ENCODE measurements around the gene SHROOM2.

Gene SHROOM2

GRCh38 chrX:9921407-9921806 is 135.2 kb downstream of the SHROOM2 start:
- H3K36me3 ChIP-seq (ENCODE audit: control insufficient read depth, insufficient read depth, low read length) = no peaks in the 10 kb centered on the region
- no peaks in the 10 kb centered on the region for H3K4me1 ChIP-seq (ENCODE audit: control insufficient read depth, insufficient read depth, low read length, poor library complexity, severe bottlenecking)
- no peaks in the 10 kb centered on the region for H3K9me3 ChIP-seq (ENCODE audit: control insufficient read depth, low read length)
- H3K4me3 ChIP-seq (ENCODE audit: extremely low read depth, insufficient read depth, low read length, poor library complexity, severe bottlenecking) = no peak overlapping the region
- 80% methylated on average over 1 of the region's 5 CpGs; no CpG with 5 or more reads in 1 of the 2 experiments for WGBS, 2 experiments (ENCODE audit: insufficient coverage in 2 of 2)
- H3K27ac ChIP-seq (ENCODE audit: low read depth, low read length, severe bottlenecking) = no peak overlapping the region

- no peaks in the 10 kb centered on the region for H3K36me3 ChIP-seq (ENCODE audit: control insufficient read depth, insufficient read depth, low read length)
- no peaks in the 10 kb centered on the region for H3K9me3 ChIP-seq (ENCODE audit: control insufficient read depth, low read length)
- H3K4me3 ChIP-seq (ENCODE audit: extremely low read depth, insufficient read depth, low read length, poor library complexity, severe bottlenecking) = no peak overlapping the region
- H3K4me1 ChIP-seq (ENCODE audit: control insufficient read depth, insufficient read depth, low read length, poor library complexity, severe bottlenecking) = no peaks in the 10 kb centered on the region
- no peak overlapping the region for H3K27ac ChIP-seq (ENCODE audit: low read depth, low read length, severe bottlenecking)
- 73% methylated on average over 2 of the region's 5 CpGs; no CpG with 5 or more reads in 1 of the 2 experiments for WGBS, 2 experiments (ENCODE audit: insufficient coverage in 2 of 2)
Measured at GRCh38 chrX:9923357-9923756, 137.1 kb downstream of the SHROOM2 start.

- H3K27ac ChIP-seq (ENCODE audit: low read depth, low read length, severe bottlenecking) = no peak overlapping the region
- no peak overlapping the region for H3K4me3 ChIP-seq (ENCODE audit: extremely low read depth, insufficient read depth, low read length, poor library complexity, severe bottlenecking)
- H3K9me3 ChIP-seq (ENCODE audit: control insufficient read depth, low read length) = no peaks in the 10 kb centered on the region
- whole genome bisulfite sequencing, 2 experiments (ENCODE audit: insufficient coverage in 2 of 2) = 88 to 97% methylated on average over 3 to 4 of the region's 9 CpGs
- no peaks in the 10 kb centered on the region for H3K4me1 ChIP-seq (ENCODE audit: control insufficient read depth, insufficient read depth, low read length, poor library complexity, severe bottlenecking)
- H3K36me3 ChIP-seq (ENCODE audit: control insufficient read depth, insufficient read depth, low read length) = no peaks in the 10 kb centered on the region
Measured at GRCh38 chrX:9926002-9926401, 139.8 kb downstream of the SHROOM2 start.

DNA sequence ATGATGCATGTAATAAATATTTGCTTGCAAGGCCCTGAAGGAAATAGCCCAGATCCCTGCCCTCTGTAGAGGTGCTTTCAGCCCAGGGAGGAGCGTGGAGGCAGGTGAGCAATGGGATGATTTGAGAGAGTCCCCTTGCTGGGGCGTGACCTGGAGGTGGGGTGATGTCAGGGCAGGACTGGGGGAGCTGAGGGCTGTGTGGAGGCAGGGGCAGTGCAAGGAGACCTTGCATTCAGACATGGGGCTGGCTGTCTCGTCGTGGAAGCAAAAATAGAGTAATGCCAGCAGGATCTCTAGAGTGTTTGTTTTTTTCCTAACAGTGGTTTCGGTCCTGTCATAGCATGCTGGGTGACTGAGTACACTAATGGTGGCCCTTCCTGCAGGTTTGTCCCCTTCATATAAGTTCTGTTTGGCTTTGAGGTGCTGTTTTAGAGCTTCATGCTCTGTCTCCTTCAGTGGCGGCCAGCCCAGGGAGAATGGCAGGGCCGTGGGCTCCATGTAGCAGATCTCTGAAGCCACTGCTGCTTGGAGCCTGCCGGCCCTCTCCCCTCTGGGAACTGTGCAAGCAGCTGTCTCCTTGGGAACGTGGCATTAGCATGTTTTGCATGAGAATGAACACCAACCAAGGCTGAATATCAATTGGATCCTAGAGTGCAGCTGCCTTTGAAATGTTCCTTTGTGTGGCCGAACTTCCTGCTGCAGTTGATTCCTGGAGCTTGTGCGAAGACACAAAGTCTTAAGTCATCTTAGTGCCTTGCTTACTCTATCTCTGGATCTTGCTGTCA is 141.7 kb downstream of the SHROOM2 start:
- Histone ChIP-seq H3K9me3 (ENCODE audit: control insufficient read depth, low read length) (no peaks in the 10 kb centered on the region), H3K36me3 (ENCODE audit: control insufficient read depth, insufficient read depth, low read length) (peaks cover 5% of the 10 kb centered on the region), H3K4me3 (ENCODE audit: extremely low read depth, insufficient read depth, low read length, poor library complexity, severe bottlenecking) (no peak overlapping the region), H3K4me1 (ENCODE audit: control insufficient read depth, insufficient read depth, low read length, poor library complexity, severe bottlenecking) (no peaks in the 10 kb centered on the region), H3K27ac (ENCODE audit: low read depth, low read length, severe bottlenecking) (no peak overlapping the region)
- WGBS, 2 experiments (ENCODE audit: insufficient coverage in 2 of 2) = 46% methylated on average over 4 of the region's 11 CpGs; no CpG with 5 or more reads in 1 of the 2 experiments

DNA sequence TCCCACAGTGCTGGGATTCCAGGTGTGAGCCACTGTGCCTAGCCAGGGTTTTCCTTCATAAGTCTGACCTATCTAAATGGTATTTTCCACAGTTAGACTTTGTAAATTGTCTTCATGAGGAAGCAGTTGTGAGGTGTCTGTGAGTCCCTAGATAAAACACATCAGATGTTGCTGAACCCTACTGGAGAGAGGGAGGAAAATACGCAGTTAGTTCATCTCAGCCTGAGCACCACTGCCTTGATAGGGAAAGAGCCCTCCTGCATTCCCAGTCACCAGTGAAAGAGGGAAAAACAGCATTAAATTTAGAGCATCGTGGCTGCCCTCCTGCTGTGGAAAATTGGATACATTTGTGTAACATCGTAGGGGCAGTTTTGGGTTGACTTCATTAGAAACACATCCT is 149.2 kb downstream of the SHROOM2 start:
- 100% methylated on average over 1 of the region's 3 CpGs; no CpG with 5 or more reads in 1 of the 2 experiments for WGBS, 2 experiments (ENCODE audit: insufficient coverage in 2 of 2)
- Histone ChIP-seq H3K4me1 (ENCODE audit: control insufficient read depth, insufficient read depth, low read length, poor library complexity, severe bottlenecking) (no peaks in the 10 kb centered on the region), H3K27ac (ENCODE audit: low read depth, low read length, severe bottlenecking) (no peak overlapping the region), H3K9me3 (ENCODE audit: control insufficient read depth, low read length) (no peaks in the 10 kb centered on the region), H3K36me3 (ENCODE audit: control insufficient read depth, insufficient read depth, low read length) (peaks cover 13% of the 10 kb centered on the region), H3K4me3 (ENCODE audit: extremely low read depth, insufficient read depth, low read length, poor library complexity, severe bottlenecking) (no peak overlapping the region)

DNA sequence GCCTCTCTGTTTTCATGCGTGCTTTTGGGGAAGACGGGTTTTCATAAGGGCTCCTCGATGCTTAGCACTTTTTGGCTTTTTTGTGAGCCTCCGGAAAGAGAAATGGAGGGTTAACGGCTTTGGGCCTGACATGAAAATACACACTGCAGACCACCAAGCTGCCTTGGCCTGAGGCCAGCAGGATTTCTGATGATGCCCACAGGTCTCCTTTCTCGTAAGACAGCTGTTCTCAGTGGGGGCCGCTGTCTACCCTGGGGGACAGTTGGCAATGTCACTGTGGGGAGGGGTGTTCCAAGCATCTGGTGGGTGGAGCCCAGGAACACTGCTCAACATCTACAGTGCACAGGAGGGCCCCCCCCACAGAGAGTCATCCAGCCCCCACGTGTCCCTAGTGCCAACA is 151.5 kb downstream of the SHROOM2 start:
- Histone ChIP-seq H3K36me3 (ENCODE audit: control insufficient read depth, insufficient read depth, low read length) (peaks cover 17% of the 10 kb centered on the region), H3K27ac (ENCODE audit: low read depth, low read length, severe bottlenecking) (no peak overlapping the region), H3K4me3 (ENCODE audit: extremely low read depth, insufficient read depth, low read length, poor library complexity, severe bottlenecking) (no peak overlapping the region), H3K9me3 (ENCODE audit: control insufficient read depth, low read length) (no peaks in the 10 kb centered on the region), H3K4me1 (ENCODE audit: control insufficient read depth, insufficient read depth, low read length, poor library complexity, severe bottlenecking) (no peaks in the 10 kb centered on the region)
- WGBS, 2 experiments (ENCODE audit: insufficient coverage in 2 of 2) = 96% methylated on average over 3 to 4 of the region's 8 CpGs

DNA sequence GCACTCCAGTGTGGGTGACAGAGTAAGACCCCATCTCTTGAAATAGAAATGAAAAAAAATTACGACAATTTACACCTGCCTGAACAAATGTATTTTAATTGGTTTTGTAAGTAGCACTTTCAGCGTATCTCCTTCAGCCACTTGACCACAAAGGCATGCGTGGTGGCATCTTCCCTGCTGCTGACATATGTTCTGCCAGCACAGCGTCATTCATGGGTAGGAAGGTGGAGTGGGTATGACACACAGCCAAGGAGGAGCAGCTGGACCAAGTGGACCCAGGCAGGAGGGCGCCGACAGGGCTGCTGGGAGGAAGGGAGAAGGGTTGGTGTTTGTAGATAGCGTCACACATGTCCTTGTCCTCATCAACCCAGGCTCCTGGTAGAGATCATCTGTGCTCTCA is 152.3 kb downstream of the SHROOM2 start:
- WGBS, 2 experiments (ENCODE audit: insufficient coverage in 2 of 2) = no CpG with 5 or more reads among the region's 7 CpGs
- H3K4me1 ChIP-seq (ENCODE audit: control insufficient read depth, insufficient read depth, low read length, poor library complexity, severe bottlenecking) = no peaks in the 10 kb centered on the region
- H3K27ac ChIP-seq (ENCODE audit: low read depth, low read length, severe bottlenecking) = no peak overlapping the region
- no peaks in the 10 kb centered on the region for H3K9me3 ChIP-seq (ENCODE audit: control insufficient read depth, low read length)
- peaks cover 11% of the 10 kb centered on the region for H3K36me3 ChIP-seq (ENCODE audit: control insufficient read depth, insufficient read depth, low read length)
- H3K4me3 ChIP-seq (ENCODE audit: extremely low read depth, insufficient read depth, low read length, poor library complexity, severe bottlenecking) = no peak overlapping the region

GRCh38 chrX:9940421-9940820 is 154.2 kb downstream of the SHROOM2 start:
- WGBS, 2 experiments (ENCODE audit: insufficient coverage in 2 of 2) = 98 to 100% methylated on average over 2 to 7 of the region's 14 CpGs
- peaks cover 17% of the 10 kb centered on the region for H3K36me3 ChIP-seq (ENCODE audit: control insufficient read depth, insufficient read depth, low read length)
- H3K4me1 ChIP-seq (ENCODE audit: control insufficient read depth, insufficient read depth, low read length, poor library complexity, severe bottlenecking) = no peaks in the 10 kb centered on the region
- H3K9me3 ChIP-seq (ENCODE audit: control insufficient read depth, low read length) = no peaks in the 10 kb centered on the region
- no peak overlapping the region for H3K4me3 ChIP-seq (ENCODE audit: extremely low read depth, insufficient read depth, low read length, poor library complexity, severe bottlenecking)
- H3K27ac ChIP-seq (ENCODE audit: low read depth, low read length, severe bottlenecking) = no peak overlapping the region

DNA sequence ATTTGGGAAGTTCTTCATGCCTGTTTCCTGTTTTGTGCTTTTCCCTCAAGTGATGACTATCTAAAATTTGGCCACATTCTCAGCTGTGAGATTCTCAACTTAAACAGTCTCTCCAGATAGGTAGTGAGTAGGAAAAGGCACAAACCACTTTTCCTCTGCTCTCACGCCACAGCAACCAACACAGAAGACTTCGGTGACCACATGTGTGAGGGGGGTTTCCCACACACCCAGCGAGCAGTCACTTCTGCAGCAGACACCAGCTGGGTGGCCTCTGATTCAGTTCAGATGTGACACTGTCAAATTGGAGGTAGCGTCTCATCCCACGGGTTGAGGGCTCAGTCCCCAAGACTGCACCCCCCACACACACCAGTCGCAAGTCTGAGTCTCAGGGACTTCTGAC is 155.9 kb downstream of the SHROOM2 start:
- H3K36me3 ChIP-seq (ENCODE audit: control insufficient read depth, insufficient read depth, low read length) = peaks cover 33% of the 10 kb centered on the region
- no CpG with 5 or more reads among the region's 6 CpGs for WGBS, 2 experiments (ENCODE audit: insufficient coverage in 2 of 2)
- no peaks in the 10 kb centered on the region for H3K4me1 ChIP-seq (ENCODE audit: control insufficient read depth, insufficient read depth, low read length, poor library complexity, severe bottlenecking)
- H3K4me3 ChIP-seq (ENCODE audit: extremely low read depth, insufficient read depth, low read length, poor library complexity, severe bottlenecking) = no peak overlapping the region
- no peak overlapping the region for H3K27ac ChIP-seq (ENCODE audit: low read depth, low read length, severe bottlenecking)
- H3K9me3 ChIP-seq (ENCODE audit: control insufficient read depth, low read length) = no peaks in the 10 kb centered on the region

DNA sequence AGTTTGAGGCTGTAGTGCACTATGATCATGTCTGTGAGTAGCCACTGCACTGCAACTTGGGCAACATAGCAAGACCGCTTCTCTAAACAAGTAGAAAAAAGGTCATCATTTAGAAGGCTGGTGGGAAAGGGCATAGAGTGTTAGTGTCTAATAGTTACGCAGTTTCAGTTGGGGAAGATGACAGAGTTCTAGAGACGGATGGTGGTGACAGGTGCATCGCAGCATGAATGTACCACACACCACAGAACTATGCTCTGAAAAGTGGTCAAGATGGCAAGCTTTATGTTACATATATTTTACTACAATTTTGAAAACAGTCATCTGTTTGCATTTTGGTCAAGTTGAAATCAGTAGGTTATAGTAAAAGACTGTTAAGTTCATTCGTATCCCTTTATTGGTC is 157.2 kb downstream of the SHROOM2 start:
- no CpG with 5 or more reads among the region's 5 CpGs for WGBS, 2 experiments (ENCODE audit: insufficient coverage in 2 of 2)
- Histone ChIP-seq H3K4me3 (ENCODE audit: extremely low read depth, insufficient read depth, low read length, poor library complexity, severe bottlenecking) (no peak overlapping the region), H3K4me1 (ENCODE audit: control insufficient read depth, insufficient read depth, low read length, poor library complexity, severe bottlenecking) (no peaks in the 10 kb centered on the region), H3K36me3 (ENCODE audit: control insufficient read depth, insufficient read depth, low read length) (peaks cover 44% of the 10 kb centered on the region), H3K27ac (ENCODE audit: low read depth, low read length, severe bottlenecking) (no peak overlapping the region), H3K9me3 (ENCODE audit: control insufficient read depth, low read length) (no peaks in the 10 kb centered on the region)

DNA sequence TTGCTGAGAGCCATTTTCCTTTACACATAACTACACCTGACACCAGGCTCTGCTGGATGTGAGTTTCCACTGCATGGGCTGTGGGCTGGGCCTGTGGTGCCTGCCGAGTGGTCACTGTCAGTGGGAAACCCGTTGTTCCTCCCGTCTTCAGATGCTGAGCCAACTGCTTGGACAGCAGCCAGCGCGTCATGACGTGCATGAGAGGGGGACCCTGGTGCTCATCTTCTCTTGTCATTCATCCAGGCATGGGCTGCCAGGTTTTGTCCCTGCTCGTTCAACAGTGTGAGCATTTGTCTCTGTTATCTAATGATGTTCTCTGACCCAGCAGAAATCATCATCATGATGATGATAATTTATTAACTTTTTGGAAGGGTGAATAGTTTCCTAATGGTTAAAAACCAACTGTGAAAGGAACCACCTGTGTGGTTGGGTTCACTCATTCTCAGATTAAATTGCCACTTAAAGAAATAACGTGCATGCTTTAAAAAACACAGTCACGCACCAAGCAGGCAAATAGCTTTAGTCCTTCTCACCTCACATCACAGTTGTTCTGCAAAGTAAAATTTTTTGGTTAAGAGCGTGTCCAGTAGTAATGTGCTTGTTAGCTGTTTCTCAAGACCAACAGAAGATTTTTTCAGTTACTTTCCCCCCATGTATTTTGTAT is 161.0 kb downstream of the SHROOM2 start:
- Histone ChIP-seq H3K4me1 (ENCODE audit: control insufficient read depth, insufficient read depth, low read length, poor library complexity, severe bottlenecking) (no peaks in the 10 kb centered on the region), H3K4me3 (ENCODE audit: extremely low read depth, insufficient read depth, low read length, poor library complexity, severe bottlenecking) (no peak overlapping the region), H3K36me3 (ENCODE audit: control insufficient read depth, insufficient read depth, low read length) (peaks cover 43% of the 10 kb centered on the region), H3K9me3 (ENCODE audit: control insufficient read depth, low read length) (no peaks in the 10 kb centered on the region), H3K27ac (ENCODE audit: low read depth, low read length, severe bottlenecking) (no peak overlapping the region)
- WGBS, 2 experiments (ENCODE audit: insufficient coverage in 2 of 2) = 96 to 97% methylated on average over 5 to 6 of the region's 10 CpGs
